Measurements from ENCODE around the gene GRIK1. TPM values are rescaled to one million over a fixed set of nuclear protein-coding genes. Genes with fewer than 3 reads are reported as not detected.

GRIK1 gene
- total RNA-seq, 1 donor from 2014 or later = not detected

- no peak for DNase-seq (ENCODE audit: missing footprints)
- no peak for ATAC-seq
- intact Hi-C loops (cut with DNase I) = no loop called here
Measured at GRCh38 chr21:29701676-29702075, 238.1 kb downstream of the GRIK1 start.

- ATAC-seq (no peak), DNase-seq (ENCODE audit: missing footprints) (no peak)
- intact Hi-C loops (cut with DNase I) = no loop called here
Measured at GRCh38 chr21:29697555-29698193, 242.1 kb downstream of the GRIK1 start.

DNA sequence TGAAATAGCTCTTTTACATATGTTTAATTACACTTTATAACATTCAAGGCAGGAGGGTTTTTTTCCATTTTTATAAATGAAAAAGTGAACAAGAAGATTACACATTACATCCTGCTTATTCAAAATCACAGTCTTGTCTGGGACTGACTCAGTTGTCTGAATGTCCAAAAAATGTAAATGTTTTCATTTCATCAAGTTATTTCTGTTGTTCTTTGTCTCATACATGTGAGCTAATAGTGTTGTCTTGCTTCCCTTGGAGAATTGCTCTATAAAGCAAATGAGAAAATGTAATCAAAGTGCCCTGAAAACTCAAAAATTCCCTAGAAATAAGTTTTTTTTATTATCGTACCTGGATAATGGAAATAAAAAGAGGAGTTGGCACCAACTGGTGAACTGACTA is 242.9 kb downstream of the GRIK1 start:
- no peak for ATAC-seq

GRCh38 chr21:29691616-29692491 is 247.9 kb downstream of the GRIK1 start:
- ATAC-seq (no peak), DNase-seq (ENCODE audit: missing footprints) (no peak)
- intact Hi-C loops (cut with DNase I) = no loop called here

More for the DNA sequence above, 242.9 kb downstream of the GRIK1 start:
- no peak for DNase-seq (ENCODE audit: missing footprints)
- intact Hi-C loops (cut with DNase I) = no loop called here

DNA sequence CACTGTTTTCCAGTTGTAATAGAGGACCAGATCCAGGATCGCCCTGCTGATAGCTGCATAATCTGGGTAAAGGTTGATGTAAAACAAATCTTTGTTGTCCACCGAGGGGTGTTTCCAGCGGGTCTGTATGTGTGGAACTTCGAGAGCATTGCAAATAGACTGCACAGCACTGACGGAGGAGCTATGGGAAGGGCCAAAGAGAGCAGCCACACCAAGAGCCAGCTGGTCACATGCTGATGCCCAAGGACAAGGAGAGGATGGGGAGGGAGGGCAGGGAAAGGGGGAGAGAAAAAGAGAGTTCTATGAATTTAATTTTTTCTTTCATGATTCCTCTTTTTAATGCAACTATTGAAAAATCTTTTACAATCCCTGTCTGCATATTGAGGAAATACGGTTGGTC is 250.0 kb downstream of the GRIK1 start:
- intact Hi-C loops (cut with DNase I) = no loop called here
- DNase-seq (ENCODE audit: missing footprints) = no peak
- ATAC-seq = no peak

- no peak for DNase-seq (ENCODE audit: missing footprints)
- intact Hi-C loops (cut with DNase I) = no loop called here
- ATAC-seq = no peak
Measured at GRCh38 chr21:29684106-29684505, 255.7 kb downstream of the GRIK1 start.

GRCh38 chr21:29682800-29683199 is 257.0 kb downstream of the GRIK1 start:
- intact Hi-C loops (cut with DNase I) = no loop called here
- DNase-seq (ENCODE audit: missing footprints) (no peak), ATAC-seq (no peak)

DNA sequence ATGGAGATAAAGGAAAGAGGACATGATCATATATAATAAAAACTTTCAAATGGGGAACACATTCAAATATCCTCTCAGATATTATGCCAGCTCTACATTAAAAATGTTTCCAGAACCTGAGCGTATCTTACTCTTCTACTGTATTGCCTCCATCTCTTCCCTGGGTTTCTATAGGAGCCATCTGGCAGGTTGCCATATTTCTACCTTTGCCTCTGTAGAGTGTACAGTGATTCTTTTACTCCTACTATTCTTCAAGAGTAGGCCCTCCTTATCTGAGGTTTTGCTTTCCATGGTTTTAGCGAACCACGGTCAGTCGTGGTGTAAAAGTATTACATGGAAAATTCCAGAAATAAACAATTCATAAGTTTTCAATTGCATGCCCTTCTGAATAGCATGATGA is 259.5 kb downstream of the GRIK1 start:
- intact Hi-C loops (cut with DNase I) = no loop called here
- DNase-seq (ENCODE audit: missing footprints) = no peak
- ATAC-seq = no peak

DNA sequence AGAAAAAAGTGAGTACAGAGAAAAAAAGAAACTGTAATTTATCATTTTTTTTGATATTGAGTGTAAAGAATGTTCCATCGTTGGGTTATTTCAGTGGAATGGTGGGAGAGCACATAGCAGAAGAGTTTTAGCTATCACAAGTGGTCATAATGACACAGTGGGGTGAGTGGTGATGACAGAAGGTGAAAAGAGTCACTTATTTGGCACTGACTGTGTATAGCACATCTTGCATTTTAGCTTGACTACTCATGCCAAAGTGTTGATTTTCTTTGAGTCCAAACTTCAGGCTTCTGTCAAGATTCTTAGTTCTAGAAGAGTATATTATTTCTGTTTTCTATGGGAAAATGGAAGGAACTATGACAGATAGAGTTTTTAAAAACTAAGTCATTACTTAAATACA is 261.2 kb downstream of the GRIK1 start:
- DNase-seq (ENCODE audit: missing footprints) (no peak), ATAC-seq (no peak)
- intact Hi-C loops (cut with DNase I) = no loop called here

DNA sequence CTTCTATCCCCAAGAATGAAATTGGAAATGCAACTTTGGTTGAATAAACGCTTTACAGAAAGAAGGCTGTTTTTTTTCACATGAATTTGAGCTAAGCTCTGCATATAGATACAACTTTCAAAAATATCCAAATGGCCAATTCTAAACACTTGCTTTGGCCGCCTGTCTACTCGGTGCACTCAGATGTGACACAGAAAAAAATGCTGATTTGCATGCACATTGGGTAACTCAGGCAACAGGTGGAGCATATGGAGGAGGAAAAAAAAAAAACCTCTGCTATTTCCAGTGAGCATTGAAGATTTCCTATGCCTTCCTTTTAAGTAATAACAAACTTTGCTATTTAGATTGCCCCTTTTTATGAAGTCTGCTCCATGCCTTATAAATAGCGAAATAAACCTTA is 262.5 kb downstream of the GRIK1 start:
- DNase-seq (ENCODE audit: missing footprints) (no peak), ATAC-seq (no peak)
- intact Hi-C loops (cut with DNase I) = no loop called here

- ATAC-seq = no peak
- intact Hi-C loops (cut with DNase I) = no loop called here
- DNase-seq (ENCODE audit: missing footprints) = no peak
Measured at GRCh38 chr21:29676395-29676794, 263.4 kb downstream of the GRIK1 start.

- DNase-seq (ENCODE audit: missing footprints) (no peak), ATAC-seq (no peak)
- intact Hi-C loops (cut with DNase I) = no loop called here
Measured at GRCh38 chr21:29675451-29675850, 264.3 kb downstream of the GRIK1 start.

DNA sequence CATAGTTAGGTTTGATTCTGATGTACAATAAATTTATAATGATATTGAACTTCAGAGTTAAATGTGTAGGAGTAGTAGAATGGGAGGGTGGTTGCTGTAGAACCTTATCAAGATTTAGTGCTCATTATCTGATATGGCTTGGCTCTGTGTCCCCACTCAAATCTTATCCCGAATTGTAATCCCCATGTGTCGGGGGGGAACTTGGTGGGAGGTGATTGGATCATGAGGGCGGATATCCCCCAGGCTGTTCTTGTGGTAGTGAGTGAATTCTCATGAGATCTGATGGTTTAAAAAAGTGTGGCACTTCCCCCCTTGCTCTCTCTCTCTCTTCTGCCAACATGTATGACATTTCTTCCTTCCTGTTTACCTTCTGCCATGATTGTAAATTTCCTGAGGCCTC is 265.5 kb downstream of the GRIK1 start:
- no peak for ATAC-seq
- intact Hi-C loops (cut with DNase I) = no loop called here

DNA sequence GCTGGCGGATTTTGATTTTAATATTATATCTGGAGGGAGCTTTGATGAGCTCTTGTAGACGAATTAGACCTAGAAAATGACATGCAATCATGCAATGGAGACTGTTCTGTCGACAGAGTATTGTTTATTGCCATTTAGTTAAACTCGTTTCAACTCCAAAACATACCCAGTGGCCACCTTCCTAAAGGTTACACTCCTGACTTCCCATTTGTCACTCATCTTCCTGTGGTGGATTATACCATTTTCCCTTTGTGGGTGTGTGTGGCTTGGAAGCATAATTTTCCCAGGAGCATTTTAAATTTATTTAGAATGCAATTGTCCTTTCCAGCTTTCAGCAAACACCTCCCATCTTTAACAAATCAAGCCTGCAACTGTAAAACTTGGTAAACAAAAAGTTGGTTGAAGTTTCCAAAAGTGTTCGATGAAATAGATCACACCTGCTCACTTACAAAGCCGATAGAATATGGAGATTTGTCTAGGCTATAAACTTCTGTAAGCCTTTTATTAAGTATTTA is 266.6 kb downstream of the GRIK1 start:
- DNase-seq (ENCODE audit: missing footprints) = no peak
- intact Hi-C loops (cut with DNase I) = no loop called here
- ATAC-seq = no peak

More for the DNA sequence above, 265.5 kb downstream of the GRIK1 start:
- DNase-seq (ENCODE audit: missing footprints) = no peak

- ATAC-seq (no peak), DNase-seq (ENCODE audit: missing footprints) (no peak)
- intact Hi-C loops (cut with DNase I) = no loop called here
Measured at GRCh38 chr21:29671728-29672127, 268.1 kb downstream of the GRIK1 start.

DNA sequence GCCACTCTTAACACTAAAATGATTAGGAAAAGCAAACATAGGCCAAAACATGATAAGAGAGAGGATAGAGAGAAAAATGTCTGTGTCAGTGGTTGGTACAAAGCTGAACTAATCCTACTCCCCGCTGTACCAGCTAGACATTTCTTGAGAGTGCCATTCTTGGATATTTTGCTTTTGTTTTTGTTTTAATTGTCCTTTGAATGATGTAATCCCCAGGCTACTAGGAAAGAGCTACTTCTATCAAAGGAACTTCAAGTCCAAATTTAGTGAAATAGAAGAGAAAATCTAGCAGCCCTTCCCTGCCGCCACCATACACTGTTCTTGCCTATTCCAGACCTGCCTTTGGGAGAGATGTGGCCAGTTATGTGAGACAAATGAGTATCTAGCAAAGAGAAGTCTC is 269.6 kb downstream of the GRIK1 start:
- intact Hi-C loops (cut with DNase I) = no loop called here
- ATAC-seq = no peak
- DNase-seq (ENCODE audit: missing footprints) = no peak

DNA sequence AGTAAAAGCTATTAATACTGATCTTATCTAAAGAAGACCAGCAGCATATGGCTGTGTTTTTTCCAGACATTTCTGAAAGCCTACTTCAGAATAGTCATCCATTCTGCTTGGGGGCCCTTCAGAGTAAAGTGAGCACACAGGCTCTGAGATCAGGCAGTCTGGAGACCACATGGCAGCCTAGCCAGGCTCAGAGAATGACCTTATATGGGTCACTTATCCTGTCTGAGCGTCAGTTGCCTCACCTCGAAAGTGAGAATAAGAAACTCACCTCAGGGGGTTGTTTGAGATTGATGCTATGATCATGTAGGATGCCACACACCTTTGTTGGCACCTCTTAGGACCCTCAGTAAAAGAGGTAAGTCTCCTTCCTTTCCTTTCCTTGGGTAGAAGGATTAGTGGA is 270.4 kb downstream of the GRIK1 start:
- intact Hi-C loops (cut with DNase I) = no loop called here
- ATAC-seq = no peak
- DNase-seq (ENCODE audit: missing footprints) = no peak

GRCh38 chr21:29667651-29668050 is 272.1 kb downstream of the GRIK1 start:
- intact Hi-C loops (cut with DNase I) = no loop called here
- DNase-seq (ENCODE audit: missing footprints) (no peak), ATAC-seq (no peak)

GRCh38 chr21:29664615-29665014 is 275.2 kb downstream of the GRIK1 start:
- ATAC-seq (no peak), DNase-seq (ENCODE audit: missing footprints) (no peak)
- intact Hi-C loops (cut with DNase I) = no loop called here

Data from Right ventricle myocardium inferior (tissue), 1 donor.